Panc1 (cell line): ENCODE results near the gene FKBP3. TPM values are rescaled to one million over a fixed set of nuclear protein-coding genes. Genes with fewer than 3 reads are reported as not detected.

Source experiments
- ATAC-seq: fragments of 200-7000 bp; cut with Tn5 transposase; 2 replicates; pipeline ENCODE4 v1.9.1; 2020; ENCODE audit warnings: mild to moderate bottlenecking, moderate library complexity
- BruUV-seq: library from RNA; stranded (reverse); fragments of 400-500 nt; replicated peaks from 2 replicates; lab custom pipeline; 2021; lab: Mats Ljungman, UMichigan
- CTCF ChIA-PET: fragments of 300-600 bp; sonication (Branson Sonifier 250); formaldehyde crosslinking; loops from one replicate; lab custom pipeline; 2022; ENCODE audit warnings: antibody characterized with exemption; lab: Charles Lee
- POLR2A ChIA-PET: fragments of 300-600 bp; sonication (Branson Sonifier 250); formaldehyde crosslinking; loops from one replicate; lab custom pipeline; 2022; ENCODE audit warnings: antibody characterized with exemption; lab: Charles Lee
- DNase-seq: peaks from one replicate; pipeline ENCODE4 v3.0.0-alpha.2; 2010; ENCODE audit warnings: low read depth, low spot score
- H3K27ac ChIP-seq: 2 replicates; pipeline ENCODE4 v1.5.1; 2011; ENCODE audit warnings: mild to moderate bottlenecking, low read length, inconsistent platforms
- H3K27me3 ChIP-seq: fragments of 200-500 bp; sonication (Bioruptor generic); 2 replicates; pipeline ENCODE4 v1.6.0; 2014; ENCODE audit warnings: low read length, inconsistent platforms; ENCODE audit not compliant: control insufficient read depth, insufficient read depth
- H3K36me3 ChIP-seq: fragments of 200-500 bp; sonication (Bioruptor generic); 2 replicates; pipeline ENCODE4 v1.5.1; 2014; ENCODE audit warnings: inconsistent platforms, mild to moderate bottlenecking, low read length, moderate library complexity; ENCODE audit not compliant: control insufficient read depth, insufficient read depth
- H3K4me1 ChIP-seq: 2 replicates; pipeline ENCODE4 v1.5.1; 2011; ENCODE audit warnings: inconsistent platforms, mild to moderate bottlenecking, low read length, moderate library complexity; ENCODE audit not compliant: control insufficient read depth, insufficient read depth
- H3K4me3 ChIP-seq, 2 experiments: 2 replicates each; pipeline ENCODE4 v1.5.1; 2011 to 2012; ENCODE audit warnings: low read depth in 2 of 2, low read length in 2 of 2, mild to moderate bottlenecking in 2 of 2, inconsistent platforms in 1 of 2, moderate library complexity in 1 of 2
- H3K9me3 ChIP-seq: fragments of 200-500 bp; sonication (Bioruptor generic); 2 replicates; pipeline ENCODE4 v1.5.1; 2014; ENCODE audit warnings: low read depth, mild to moderate bottlenecking, inconsistent platforms, low read length, moderate library complexity; ENCODE audit not compliant: control insufficient read depth, insufficient read depth
- POLR2AphosphoS5 ChIP-seq: IDR thresholded peaks from 2 replicates; pipeline ENCODE4 v1.6.1; 2012; ENCODE audit warnings: mild to moderate bottlenecking, low read depth, low read length, moderate library complexity
- REST ChIP-seq, 2 experiments: IDR thresholded peaks; 2 replicates each; pipeline ENCODE4 v1.6.1; 2011 to 2012; ENCODE audit warnings: low read depth in 2 of 2, control low read depth in 1 of 2, low read length in 1 of 2, mild to moderate bottlenecking in 1 of 2, moderate library complexity in 1 of 2; ENCODE audit not compliant: insufficient read depth in 1 of 2
- SIN3A ChIP-seq: IDR thresholded peaks from 2 replicates; pipeline ENCODE4 v1.6.1; 2012; ENCODE audit warnings: low read depth, mild to moderate bottlenecking, low read length, moderate library complexity, borderline replicate concordance; ENCODE audit not compliant: insufficient read depth
- TCF7L2 ChIP-seq: IDR thresholded peaks from 2 replicates; pipeline ENCODE4 v1.6.1; 2011; ENCODE audit warnings: mild to moderate bottlenecking, low read depth, low read length, inconsistent platforms
- in situ Hi-C: cut with HindIII; loops from 2 replicates; pipeline ENCODE4 v1.10.0; 2016; ENCODE audit warnings: low sequenced_read_pairs, low pct_unique_long_range_greater_than_20kb
- intact Hi-C: fragments of 100-400 bp; cut with micrococcal nuclease; formaldehyde crosslinking; loops from one replicate; pipeline ENCODE4 v1.10.0; 2022; ENCODE audit not compliant: unreplicated experiment
- total RNA-seq: library from RNA; stranded (reverse); gene quantifications from one replicate; pipeline ENCODE4 v1.2.1, GENCODE V29; 2021; ENCODE audit not compliant: unreplicated experiment
- TF ChIP-seq, protein P1 (sequence below): fragments of 450-650 bp; IDR thresholded peaks from 2 replicates; pipeline ENCODE4 v1.5.1; 2017; ENCODE audit warnings: mild to moderate bottlenecking

Gene FKBP3
- total RNA-seq, 1 experiment from 2014 or later: 47.4 TPM

GRCh38 chr14:45078323-45078722 lies 56.0 kb downstream of the FKBP3 start:
- no peaks in the 10 kb centered on the region for H3K36me3 ChIP-seq
- no peak overlapping the region for H3K27ac ChIP-seq
- no peaks in the 10 kb centered on the region for H3K9me3 ChIP-seq
- CTCF ChIA-PET: no interaction called here
- no peaks in the 10 kb centered on the region for H3K27me3 ChIP-seq
- ATAC-seq (no peak), DNase-seq (no peak)
- intact Hi-C loops: no loop called here
- BruUV-seq: no TSS peak
- in situ Hi-C loops: no loop called here
- TF ChIP-seq TCF7L2 (no peak), SIN3A (no peak)
- TF ChIP-seq, protein P1, sequence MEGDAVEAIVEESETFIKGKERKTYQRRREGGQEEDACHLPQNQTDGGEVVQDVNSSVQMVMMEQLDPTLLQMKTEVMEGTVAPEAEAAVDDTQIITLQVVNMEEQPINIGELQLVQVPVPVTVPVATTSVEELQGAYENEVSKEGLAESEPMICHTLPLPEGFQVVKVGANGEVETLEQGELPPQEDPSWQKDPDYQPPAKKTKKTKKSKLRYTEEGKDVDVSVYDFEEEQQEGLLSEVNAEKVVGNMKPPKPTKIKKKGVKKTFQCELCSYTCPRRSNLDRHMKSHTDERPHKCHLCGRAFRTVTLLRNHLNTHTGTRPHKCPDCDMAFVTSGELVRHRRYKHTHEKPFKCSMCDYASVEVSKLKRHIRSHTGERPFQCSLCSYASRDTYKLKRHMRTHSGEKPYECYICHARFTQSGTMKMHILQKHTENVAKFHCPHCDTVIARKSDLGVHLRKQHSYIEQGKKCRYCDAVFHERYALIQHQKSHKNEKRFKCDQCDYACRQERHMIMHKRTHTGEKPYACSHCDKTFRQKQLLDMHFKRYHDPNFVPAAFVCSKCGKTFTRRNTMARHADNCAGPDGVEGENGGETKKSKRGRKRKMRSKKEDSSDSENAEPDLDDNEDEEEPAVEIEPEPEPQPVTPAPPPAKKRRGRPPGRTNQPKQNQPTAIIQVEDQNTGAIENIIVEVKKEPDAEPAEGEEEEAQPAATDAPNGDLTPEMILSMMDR: no peak
- peaks cover 3% of the 10 kb centered on the region for H3K4me1 ChIP-seq
- POLR2A ChIA-PET: no interaction called here
- no peak overlapping the region for H3K4me3 ChIP-seq

- intact Hi-C loops (no loop called here), in situ Hi-C loops (no loop called here)
- no peak for DNase-seq
- TF ChIP-seq REST (IDR thresholded peaks at IDR 0.05; ENCODE audit: insufficient read depth in 1 of 2, low read depth in 2 of 2, low read length in 1 of 2) (no peak), TCF7L2 (no peak), SIN3A (no peak), POLR2AphosphoS5 (no peak)
- no peaks in the 10 kb centered on the region for H3K4me1 ChIP-seq
- BruUV-seq: TSS peak; percentile 45
- no peak overlapping the region for H3K27ac ChIP-seq
- H3K4me3 ChIP-seq: no peak overlapping the region
- no peak for ATAC-seq
- ChIA-PET CTCF (no interaction called here), POLR2A (no interaction called here)
- no peaks in the 10 kb centered on the region for H3K36me3 ChIP-seq
- H3K27me3 ChIP-seq: no peaks in the 10 kb centered on the region
- no peaks in the 10 kb centered on the region for H3K9me3 ChIP-seq
These were observed 60.9 kb downstream of the FKBP3 start for GRCh38 chr14:45073231-45073879.

DNA sequence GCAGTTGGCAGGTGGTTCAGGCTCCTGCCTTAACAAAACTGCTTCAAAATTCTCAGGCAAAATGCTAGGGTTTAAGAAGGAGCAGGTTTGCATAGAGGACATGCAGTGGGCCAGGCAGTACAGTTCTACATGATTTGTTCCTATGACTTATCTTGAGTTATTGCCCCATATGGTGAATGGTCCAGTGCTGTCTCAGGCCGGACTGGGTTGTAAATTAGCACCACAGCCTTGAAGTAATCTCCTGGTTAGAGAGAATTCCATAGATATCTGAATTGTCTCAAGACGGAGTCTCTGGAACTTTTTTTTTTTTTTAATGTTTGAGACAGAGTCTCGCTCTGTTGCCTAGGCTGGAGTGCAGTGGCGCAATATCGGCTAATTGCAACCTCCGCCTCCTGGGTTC lies 62.2 kb downstream of the FKBP3 start:
- Histone ChIP-seq H3K4me3 (no peak overlapping the region), H3K9me3 (no peaks in the 10 kb centered on the region), H3K36me3 (no peaks in the 10 kb centered on the region), H3K27me3 (no peaks in the 10 kb centered on the region), H3K27ac (no peak overlapping the region), H3K4me1 (no peaks in the 10 kb centered on the region)
- in situ Hi-C loops: no loop called here
- POLR2A ChIA-PET: interaction anchor here (0.6 kb wide), 1 partner anchor 1669 kb away, joined by 6 read pairs; no protein-coding TSS in a partner anchor
- CTCF ChIA-PET: no interaction called here
- no peak for DNase-seq
- intact Hi-C loops: no loop called here
- no peak for TF ChIP-seq REST (IDR thresholded peaks at IDR 0.05; ENCODE audit: insufficient read depth in 1 of 2, low read depth in 2 of 2, low read length in 1 of 2)
- no peak for TF ChIP-seq POLR2AphosphoS5
- TF ChIP-seq SIN3A: no peak
- TF ChIP-seq, protein P1: no peak
- TF ChIP-seq TCF7L2: no peak
- no peak for ATAC-seq
- no TSS peak for BruUV-seq
